ENCODE results near the gene FOSB. TPM values are rescaled to one million over a fixed set of nuclear protein-coding genes. Genes with fewer than 3 reads are reported as not detected.
"Not testable (repeated sequence)": the region's sequence is repeated elsewhere in the genome, so short reads cannot be mapped to it uniquely, and the experiment has no call there.

The FOSB gene
- total and polyA plus RNA-seq, 5 donors from 2014 or later = 5.2 to 731 (median 11.3) TPM

DNA sequence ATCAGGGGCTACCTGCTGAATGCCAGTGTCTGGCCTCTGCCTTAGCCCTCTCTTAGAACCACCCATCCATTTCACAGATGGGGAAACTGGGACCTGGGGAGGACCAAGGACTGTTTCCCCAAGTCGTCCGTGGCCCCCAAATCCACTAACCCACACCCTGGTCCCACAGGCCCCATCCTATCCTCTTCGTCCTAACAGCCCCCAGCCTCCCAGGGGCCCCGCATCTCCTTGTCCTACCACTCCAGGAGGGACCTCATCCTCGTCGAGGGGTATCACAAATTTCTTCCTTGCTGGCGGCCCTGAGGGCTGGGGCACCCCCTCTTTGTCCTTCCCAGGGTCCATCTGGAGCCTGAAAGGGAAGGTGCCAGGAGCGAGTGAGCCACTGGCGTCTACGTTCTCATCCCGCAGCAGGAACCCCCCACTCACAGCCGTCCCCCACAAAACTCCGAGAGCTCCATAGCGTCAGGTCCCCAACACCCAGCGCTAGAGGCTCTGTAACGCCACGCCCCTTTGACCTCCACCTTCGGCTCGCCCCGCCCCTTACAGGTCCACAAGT is 44.7 kb upstream of the FOSB start:
- DNase-seq (peak in 1 of 3 donors; percentile 66), ATAC-seq (ENCODE audit: low read depth in 2 of 2) (peak in 1 of 2 donors; percentile 63)
- H3K4me1 Mint-ChIP-seq = peaks cover 3 to 58% (median 26%) of the 10 kb centered on the region in 4 donors
- no peaks in the 10 kb centered on the region for H3K9me3 ChIP-seq (ENCODE audit: control insufficient read depth in 2 of 2, low read length in 2 of 2)
- H3K4me3 Mint-ChIP-seq = peak overlapping the region; percentile 90 to 98 (median 97)
- no peaks in the 10 kb centered on the region for H3K9me3 Mint-ChIP-seq
- peaks cover 8% of the 10 kb centered on the region for H3K36me3 Mint-ChIP-seq
- H3K27ac Mint-ChIP-seq = peak overlapping the region; percentile 48 to 94 (median 89)
- no peaks in the 10 kb centered on the region for H3K27me3 ChIP-seq (ENCODE audit: control insufficient read depth, insufficient read depth, low read length)
- H3K4me1 ChIP-seq (ENCODE audit: control insufficient read depth, insufficient read depth, low read length, poor library complexity, severe bottlenecking) = peaks cover 39% of the 10 kb centered on the region
- peaks cover 10% of the 10 kb centered on the region for H3K27me3 Mint-ChIP-seq
- H3K36me3 ChIP-seq (ENCODE audit: control insufficient read depth, insufficient read depth, low read length) = no peaks in the 10 kb centered on the region
- H3K27ac ChIP-seq (ENCODE audit: insufficient read depth, low read length, poor library complexity, severe bottlenecking) = peak overlapping the region; percentile 80
- peak overlapping the region; percentile 78 for H3K4me3 ChIP-seq (ENCODE audit: low read depth, low read length)

DNA sequence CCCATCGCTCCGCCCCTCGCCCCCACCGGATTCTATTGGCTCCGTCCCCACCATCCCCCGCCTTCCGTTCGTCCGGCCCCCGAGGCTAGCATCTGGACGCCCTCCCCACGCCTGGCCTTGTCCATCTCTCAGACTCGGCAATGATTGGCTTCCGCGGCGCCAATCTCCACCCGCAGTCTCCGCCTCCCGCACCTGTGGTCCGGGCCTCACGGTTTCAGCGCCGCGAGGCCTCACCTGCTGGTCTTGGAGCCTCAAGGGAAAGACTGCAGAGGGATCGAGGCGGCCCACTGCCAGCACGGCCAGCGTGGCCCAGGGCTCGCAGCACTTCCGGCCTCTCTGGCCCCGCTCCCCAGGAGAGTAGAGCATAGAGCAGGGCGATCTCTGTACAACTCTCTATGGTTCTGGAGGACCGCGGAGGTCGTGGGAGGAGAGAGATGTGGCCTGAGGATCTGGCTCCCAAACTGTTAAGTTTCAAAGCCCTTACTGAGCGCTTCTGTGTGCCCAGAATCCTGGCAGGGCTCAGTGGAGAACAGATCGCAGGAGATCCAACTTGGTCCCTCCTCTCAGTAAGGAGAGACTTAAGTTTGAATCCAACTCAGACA is 44.1 kb upstream of the FOSB start, which contains the start of gene ERCC1:
TSS of gene ERCC1 (minus strand) at position 329 of the 602 bp plus-strand sequence. CDS start 543 bp downstream, outside the sequence.
- H3K27me3 ChIP-seq (ENCODE audit: control insufficient read depth, insufficient read depth, low read length) = no peaks in the 10 kb centered on the region
- H3K4me3 Mint-ChIP-seq = peak within 1 kb of the TSS; percentile 90 to 98 (median 97)
- H3K27ac Mint-ChIP-seq = peak within 1 kb of the TSS; percentile 89 to 94 (median 89)
- H3K27me3 Mint-ChIP-seq = peaks cover 10% of the 10 kb centered on the region
- H3K9me3 ChIP-seq (ENCODE audit: control insufficient read depth in 2 of 2, low read length in 2 of 2) = no peaks in the 10 kb centered on the region
- peaks cover 3 to 59% (median 25%) of the 10 kb centered on the region in 4 donors for H3K4me1 Mint-ChIP-seq
- H3K4me1 ChIP-seq (ENCODE audit: control insufficient read depth, insufficient read depth, low read length, poor library complexity, severe bottlenecking) = peaks cover 44% of the 10 kb centered on the region
- DNase-seq (peak; percentile 49 to 90 (median 84)), ATAC-seq (ENCODE audit: low read depth in 2 of 2) (peak; percentile 69 to 75)
- H3K4me3 ChIP-seq (ENCODE audit: low read depth, low read length) = peak within 1 kb of the TSS; percentile 78
- H3K27ac ChIP-seq (ENCODE audit: insufficient read depth, low read length, poor library complexity, severe bottlenecking) = peak within 1 kb of the TSS; percentile 80
- peaks cover 5% of the 10 kb centered on the region for H3K36me3 Mint-ChIP-seq
- no peaks in the 10 kb centered on the region for H3K36me3 ChIP-seq (ENCODE audit: control insufficient read depth, insufficient read depth, low read length)
- no peaks in the 10 kb centered on the region for H3K9me3 Mint-ChIP-seq

DNA sequence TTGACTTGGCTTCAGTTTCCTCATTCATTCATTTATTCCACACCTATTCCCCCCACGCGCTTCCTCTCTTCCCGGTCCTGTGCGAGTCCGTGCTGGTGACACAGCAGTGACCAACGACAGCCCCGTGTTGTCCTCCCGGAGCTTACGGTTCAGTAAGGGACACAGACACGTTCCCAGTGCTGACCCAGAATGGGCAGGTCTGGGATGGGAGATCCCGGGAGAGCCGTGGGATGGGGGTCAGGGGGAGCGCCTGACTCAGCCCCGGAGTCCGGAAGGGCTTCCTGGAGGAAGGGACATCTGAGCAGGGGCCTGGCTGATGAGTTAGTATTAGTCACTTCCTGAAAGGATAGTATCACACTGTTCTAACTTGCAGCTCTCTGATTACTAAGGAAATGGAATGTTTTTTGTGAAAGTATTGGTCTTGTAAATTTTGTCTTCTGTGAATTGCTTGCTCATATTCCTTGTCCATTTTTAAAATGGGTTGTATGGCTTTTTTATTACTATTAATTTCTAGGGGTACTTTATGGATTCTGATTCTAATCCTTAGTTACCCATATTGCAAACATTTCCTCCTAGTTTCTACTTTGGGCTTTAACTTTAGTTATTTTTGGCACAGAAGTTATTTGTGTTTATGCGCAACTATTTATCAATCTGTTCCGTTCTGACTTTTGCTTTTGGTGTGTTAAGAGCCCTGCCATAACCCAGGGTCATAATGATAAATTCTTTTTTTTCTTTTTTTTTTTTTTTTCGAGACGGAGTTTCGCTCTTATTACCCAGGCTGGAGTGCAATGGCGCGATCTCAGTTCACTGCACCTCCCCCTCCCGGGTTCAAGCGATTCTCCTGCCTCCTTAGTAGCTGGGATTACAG is 43.4 kb upstream of the FOSB start:
- H3K9me3 ChIP-seq (ENCODE audit: control insufficient read depth in 2 of 2, low read length in 2 of 2) = no peaks in the 10 kb centered on the region
- H3K27ac ChIP-seq (ENCODE audit: insufficient read depth, low read length, poor library complexity, severe bottlenecking) = peak overlapping the region; percentile 80
- H3K27me3 Mint-ChIP-seq = peaks cover 10% of the 10 kb centered on the region

DNA sequence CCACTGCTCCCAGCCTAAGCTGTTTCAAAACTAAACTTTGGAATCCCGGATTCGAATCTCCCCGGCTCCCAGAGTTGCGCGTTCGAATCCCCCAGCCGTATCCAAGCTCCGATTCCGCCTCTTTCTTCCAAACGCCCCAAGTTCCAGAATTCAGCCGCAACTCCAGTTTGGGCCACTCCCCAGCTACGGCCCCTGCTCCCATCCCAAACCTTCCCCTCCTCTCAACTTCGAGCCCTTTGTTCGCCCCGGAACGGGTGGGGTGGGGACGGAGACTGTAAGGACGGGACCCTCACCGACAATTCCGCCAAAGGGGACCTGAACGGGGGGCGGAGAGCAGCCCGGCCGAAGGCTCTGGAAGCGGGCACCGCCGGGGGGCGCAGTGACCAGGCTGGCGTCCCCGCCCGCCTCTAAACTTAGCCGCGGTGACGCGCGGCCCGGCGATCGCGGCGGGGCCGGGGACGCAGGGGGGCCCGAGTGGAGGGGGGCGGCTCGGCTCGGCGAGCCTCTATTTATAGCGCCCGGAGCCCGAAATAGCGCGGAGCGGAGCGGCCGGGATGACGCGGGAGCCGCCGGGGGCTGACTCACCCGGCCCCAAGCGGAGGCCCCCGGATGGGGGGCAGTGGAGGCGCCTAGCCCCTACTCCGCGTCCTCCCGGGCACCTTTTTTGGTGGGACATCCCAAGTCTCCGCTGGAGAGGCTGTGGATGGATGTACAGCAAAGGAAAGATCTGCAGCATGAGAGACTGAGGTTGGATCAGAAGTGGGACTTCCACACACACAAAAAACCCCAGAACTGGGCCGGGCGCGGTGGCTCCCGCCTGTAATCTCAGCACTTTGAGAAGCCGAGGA is 39.2 kb upstream of the FOSB start:
- ATAC-seq (ENCODE audit: low read depth in 2 of 2) = no peak
- H3K4me3 ChIP-seq (ENCODE audit: low read depth, low read length) = no peak overlapping the region
- peaks cover 24% of the 10 kb centered on the region for H3K4me1 ChIP-seq (ENCODE audit: control insufficient read depth, insufficient read depth, low read length, poor library complexity, severe bottlenecking)
- Mint-ChIP-seq H3K4me3 (peak overlapping the region in 3 of 4 donors; percentile 64 to 79 (median 74)), H3K27ac (no peak overlapping the region), H3K4me1 (peaks cover 3 to 21% (median 12%) of the 10 kb centered on the region in 4 donors), H3K36me3 (no peaks in the 10 kb centered on the region), H3K9me3 (no peaks in the 10 kb centered on the region), H3K27me3 (peaks cover 10% of the 10 kb centered on the region)
- no peak overlapping the region for H3K27ac ChIP-seq (ENCODE audit: insufficient read depth, low read length, poor library complexity, severe bottlenecking)
- peaks cover 2% of the 10 kb centered on the region for H3K27me3 ChIP-seq (ENCODE audit: control insufficient read depth, insufficient read depth, low read length)
- DNase-seq = no peak
- no peaks in the 10 kb centered on the region for H3K36me3 ChIP-seq (ENCODE audit: control insufficient read depth, insufficient read depth, low read length)
- H3K9me3 ChIP-seq (ENCODE audit: control insufficient read depth in 2 of 2, low read length in 2 of 2) = no peaks in the 10 kb centered on the region

More for the DNA sequence above, 43.4 kb upstream of the FOSB start:
- H3K4me3 Mint-ChIP-seq = peak overlapping the region; percentile 90 to 98 (median 97)
- peaks cover 3 to 51% (median 25%) of the 10 kb centered on the region in 4 donors for H3K4me1 Mint-ChIP-seq
- no peaks in the 10 kb centered on the region for H3K9me3 Mint-ChIP-seq
- peak overlapping the region; percentile 89 to 94 (median 89) for H3K27ac Mint-ChIP-seq
- H3K36me3 Mint-ChIP-seq = peaks cover 4% of the 10 kb centered on the region
- Histone ChIP-seq H3K36me3 (ENCODE audit: control insufficient read depth, insufficient read depth, low read length) (no peaks in the 10 kb centered on the region), H3K4me1 (ENCODE audit: control insufficient read depth, insufficient read depth, low read length, poor library complexity, severe bottlenecking) (peaks cover 43% of the 10 kb centered on the region), H3K27me3 (ENCODE audit: control insufficient read depth, insufficient read depth, low read length) (peaks cover 1% of the 10 kb centered on the region), H3K4me3 (ENCODE audit: low read depth, low read length) (peak overlapping the region; percentile 78)
- peak; percentile 30 to 38 for ATAC-seq (ENCODE audit: low read depth in 2 of 2)
- DNase-seq = peak in 2 of 3 donors; percentile 37 to 61

DNA sequence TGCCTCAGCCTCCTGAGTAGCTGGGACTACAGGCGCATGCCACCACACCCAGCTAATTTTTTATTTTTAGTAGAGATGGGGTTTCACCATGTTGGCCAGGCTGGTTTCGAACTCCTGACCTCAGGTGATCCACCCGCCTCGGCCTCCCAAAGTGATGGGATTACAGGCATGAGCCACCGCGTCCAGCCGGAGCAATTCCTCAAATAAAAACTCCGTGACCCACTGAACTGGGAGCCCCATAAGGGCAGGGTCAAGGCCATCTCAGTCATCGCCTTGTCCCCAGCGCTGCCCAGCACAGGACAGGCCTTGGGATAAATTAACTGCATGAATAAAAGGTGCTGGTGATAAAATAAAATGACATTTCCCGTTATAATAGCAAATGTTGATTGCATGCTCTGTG is 37.9 kb upstream of the FOSB start:
- not testable (repeated sequence) for H3K9me3 ChIP-seq (ENCODE audit: control insufficient read depth in 2 of 2, low read length in 2 of 2); H3K27ac Mint-ChIP-seq; H3K4me3 ChIP-seq (ENCODE audit: low read depth, low read length); H3K36me3 ChIP-seq (ENCODE audit: control insufficient read depth, insufficient read depth, low read length); H3K9me3 Mint-ChIP-seq; H3K36me3 Mint-ChIP-seq; H3K27ac ChIP-seq (ENCODE audit: insufficient read depth, low read length, poor library complexity, severe bottlenecking); ATAC-seq (ENCODE audit: low read depth in 2 of 2); DNase-seq; H3K27me3 ChIP-seq (ENCODE audit: control insufficient read depth, insufficient read depth, low read length); H3K4me3 Mint-ChIP-seq
- Mint-ChIP-seq H3K4me1 (peaks cover 0 to 10% (median 2%) of the 10 kb centered on the region in 4 donors), H3K27me3 (peaks cover 10% of the 10 kb centered on the region)
- H3K4me1 ChIP-seq (ENCODE audit: control insufficient read depth, insufficient read depth, low read length, poor library complexity, severe bottlenecking) = peaks cover 12% of the 10 kb centered on the region

DNA sequence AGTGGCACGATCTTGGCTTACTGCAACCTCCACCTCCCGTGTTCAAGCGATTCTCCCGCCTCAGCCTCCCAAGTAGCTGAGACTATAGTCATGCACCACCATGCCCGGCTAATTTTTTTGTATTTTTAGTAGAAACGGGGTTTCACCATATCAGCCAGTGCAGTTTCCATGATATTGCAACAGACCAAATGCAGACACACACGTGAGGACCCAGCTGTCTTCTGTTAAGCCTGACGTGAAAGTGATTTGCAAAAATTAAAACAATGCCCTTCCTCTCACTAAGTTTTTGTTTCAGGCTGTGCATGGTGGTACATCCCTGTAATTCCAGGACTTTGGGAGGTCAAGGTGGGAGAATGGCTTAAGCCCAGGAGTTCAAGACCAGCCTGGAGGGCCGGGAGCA is 36.8 kb upstream of the FOSB start:
- H3K4me3 Mint-ChIP-seq; ATAC-seq (ENCODE audit: low read depth in 2 of 2); H3K36me3 Mint-ChIP-seq; H3K27ac ChIP-seq (ENCODE audit: insufficient read depth, low read length, poor library complexity, severe bottlenecking); H3K36me3 ChIP-seq (ENCODE audit: control insufficient read depth, insufficient read depth, low read length); H3K9me3 ChIP-seq (ENCODE audit: control insufficient read depth in 2 of 2, low read length in 2 of 2); H3K4me3 ChIP-seq (ENCODE audit: low read depth, low read length); H3K27me3 ChIP-seq (ENCODE audit: control insufficient read depth, insufficient read depth, low read length); H3K9me3 Mint-ChIP-seq; H3K27ac Mint-ChIP-seq; DNase-seq: not testable (repeated sequence)
- peaks cover 12% of the 10 kb centered on the region for H3K4me1 ChIP-seq (ENCODE audit: control insufficient read depth, insufficient read depth, low read length, poor library complexity, severe bottlenecking)
- Mint-ChIP-seq H3K27me3 (peaks cover 10% of the 10 kb centered on the region), H3K4me1 (peaks cover 0 to 10% (median 2%) of the 10 kb centered on the region in 4 donors)

DNA sequence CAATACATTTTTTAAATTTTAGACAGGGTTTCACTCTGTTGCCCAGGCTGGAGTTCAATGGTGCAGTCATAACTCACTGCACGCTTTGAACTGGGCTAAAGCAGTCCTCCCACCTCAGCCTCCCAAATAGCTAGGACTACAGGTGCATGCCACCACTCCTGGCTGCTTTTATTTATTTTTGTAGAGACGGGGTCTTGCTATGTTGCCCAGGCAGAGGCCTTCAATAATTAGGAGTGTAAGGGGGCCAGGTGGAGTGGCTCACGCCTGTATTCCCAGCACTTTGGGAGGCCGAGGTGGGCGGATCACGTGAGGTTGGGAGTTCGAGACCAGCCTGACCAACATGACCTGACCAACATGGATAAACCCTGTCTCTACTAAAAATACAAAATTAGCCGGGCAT is 35.3 kb upstream of the FOSB start:
- not testable (repeated sequence) for H3K27ac Mint-ChIP-seq; DNase-seq; H3K27me3 ChIP-seq (ENCODE audit: control insufficient read depth, insufficient read depth, low read length); H3K27ac ChIP-seq (ENCODE audit: insufficient read depth, low read length, poor library complexity, severe bottlenecking); H3K36me3 Mint-ChIP-seq; H3K4me1 Mint-ChIP-seq; H3K9me3 ChIP-seq (ENCODE audit: control insufficient read depth in 2 of 2, low read length in 2 of 2); H3K36me3 ChIP-seq (ENCODE audit: control insufficient read depth, insufficient read depth, low read length); ATAC-seq (ENCODE audit: low read depth in 2 of 2); H3K9me3 Mint-ChIP-seq; H3K4me3 ChIP-seq (ENCODE audit: low read depth, low read length); H3K4me3 Mint-ChIP-seq; H3K27me3 Mint-ChIP-seq
- peaks cover 12% of the 10 kb centered on the region for H3K4me1 ChIP-seq (ENCODE audit: control insufficient read depth, insufficient read depth, low read length, poor library complexity, severe bottlenecking)

Data from CD4-positive, CD25-positive, alpha-beta regulatory T cell (primary cell).